OCI-LY1 (cell line): ENCODE results near the gene CDH26.

Experiments used
- H2AFZ ChIP-seq: fragments of 200-600 bp; sonication (generic), shearing (Covaris generic); 2 replicates; pipeline ENCODE4 v1.6.0; 2014; ENCODE audit warnings: antibody characterized with exemption, mild to moderate bottlenecking, low read length
- H3F3A ChIP-seq: fragments of 200-600 bp; sonication (generic), shearing (Covaris generic); 2 replicates; pipeline ENCODE4 v1.6.0; 2014; ENCODE audit warnings: mild to moderate bottlenecking, antibody characterized with exemption, low read length, moderate library complexity; ENCODE audit not compliant: insufficient read depth
- H3K27ac ChIP-seq: fragments of 200-600 bp; sonication (generic); 2 replicates; pipeline ENCODE4 v1.5.1; 2014; ENCODE audit warnings: low read length, mixed run types, mild to moderate bottlenecking, low read depth; ENCODE audit not compliant: poor library complexity, severe bottlenecking
- H3K27me3 ChIP-seq: fragments of 200-600 bp; sonication (generic); 2 replicates; pipeline ENCODE4 v1.6.0; 2014; ENCODE audit warnings: antibody characterized with exemption, mild to moderate bottlenecking, low read length, moderate library complexity; ENCODE audit not compliant: insufficient read depth
- H3K36me3 ChIP-seq: fragments of 200-600 bp; sonication (generic); 2 replicates; pipeline ENCODE4 v1.6.1; 2014; ENCODE audit warnings: mild to moderate bottlenecking, antibody characterized with exemption, low read length, moderate library complexity, mixed read lengths; ENCODE audit not compliant: insufficient read depth
- H3K4me1 ChIP-seq: fragments of 200-600 bp; sonication (generic); 2 replicates; pipeline ENCODE4 v1.5.1; 2014; ENCODE audit warnings: mild to moderate bottlenecking, low read length, moderate library complexity; ENCODE audit not compliant: insufficient read depth, severe bottlenecking
- H3K4me2 ChIP-seq: fragments of 200-600 bp; sonication (generic), shearing (Covaris generic); 2 replicates; pipeline ENCODE4 v1.6.1; 2014; ENCODE audit warnings: low read length
- H3K4me3 ChIP-seq: fragments of 200-600 bp; sonication (generic); 2 replicates; pipeline ENCODE4 v1.5.1; 2014; ENCODE audit warnings: low read length, low read depth, mild to moderate bottlenecking, mixed read lengths; ENCODE audit not compliant: poor library complexity, severe bottlenecking
- H3K79me2 ChIP-seq: fragments of 200-600 bp; shearing (Covaris generic); 2 replicates; pipeline ENCODE4 v1.6.1; 2016; ENCODE audit warnings: mixed run types, low read length, mixed read lengths; ENCODE audit not compliant: insufficient read depth
- H3K9ac ChIP-seq: fragments of 200-600 bp; sonication (generic), shearing (Covaris generic); 2 replicates; pipeline ENCODE4 v1.6.1; 2014; ENCODE audit warnings: mild to moderate bottlenecking, low read length, mixed read lengths
- H3K9me2 ChIP-seq: fragments of 200-600 bp; sonication (generic), shearing (Covaris generic); 2 replicates; pipeline ENCODE4 v1.6.1; 2014; ENCODE audit warnings: low read depth, mild to moderate bottlenecking, low read length, mixed read lengths
- H3K9me3 ChIP-seq: fragments of 200-600 bp; shearing (Covaris generic); 2 replicates; pipeline ENCODE4 v1.6.1; 2014; ENCODE audit warnings: low read length, mixed read lengths
- H4K20me1 ChIP-seq: fragments of 200-600 bp; sonication (generic), shearing (Covaris generic); 2 replicates; pipeline ENCODE4 v1.6.0; 2016; ENCODE audit warnings: mild to moderate bottlenecking, low read length; ENCODE audit not compliant: insufficient read depth
- CTCF ChIP-seq: fragments of 200-600 bp; sonication (generic), shearing (Covaris generic); IDR thresholded peaks from 2 replicates; pipeline ENCODE4 v1.5.1; 2017; ENCODE audit warnings: mild to moderate bottlenecking, antibody characterized with exemption, low read length, moderate library complexity, mixed read lengths
- EZH2 ChIP-seq: fragments of 200-600 bp; sonication (generic), shearing (Covaris generic); IDR thresholded peaks from 2 replicates; pipeline ENCODE4 v1.8.0; 2017; ENCODE audit warnings: borderline replicate concordance, mixed run types, mild to moderate bottlenecking, antibody characterized with exemption, low read length, moderate library complexity, mixed read lengths

The CDH26 gene

DNA sequence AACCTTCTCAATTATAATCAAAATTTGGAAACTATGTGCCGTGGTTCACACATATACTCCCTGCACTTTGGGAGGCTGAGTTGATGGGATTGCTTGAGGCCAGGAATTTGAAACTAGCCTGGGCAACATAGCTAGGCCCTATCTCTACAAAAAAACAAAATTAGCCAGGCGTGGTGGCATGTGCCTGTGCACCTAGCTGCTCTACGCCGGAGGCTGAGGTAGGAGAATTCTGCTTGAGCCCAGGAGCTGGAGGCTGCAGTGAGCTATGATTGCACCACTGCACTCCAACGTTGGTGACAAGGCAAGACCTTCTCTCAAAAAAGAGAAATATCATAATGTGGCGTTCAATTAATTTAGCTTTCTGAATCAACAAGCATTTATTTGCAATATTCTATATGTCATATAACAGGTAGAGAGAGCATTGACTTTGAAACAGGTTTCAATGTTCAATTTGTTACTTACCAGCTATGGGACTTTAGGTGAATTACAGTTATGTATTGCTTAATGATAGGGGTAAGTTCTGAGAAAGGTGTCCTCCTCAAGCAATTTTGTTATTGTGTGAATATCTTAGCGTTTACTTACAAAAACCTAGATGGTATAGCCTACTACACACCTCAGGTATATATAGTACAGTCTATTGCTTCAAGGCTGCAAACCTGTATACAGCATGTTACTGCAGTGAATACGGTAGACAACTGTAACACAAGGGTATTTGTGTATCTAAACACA lies 22.6 kb upstream of the CDH26 start:
- Histone ChIP-seq H3K9me2 (no peaks in the 10 kb centered on the region), H3K27ac (no peak overlapping the region), H3K4me1 (peaks cover 23% of the 10 kb centered on the region), H3K79me2 (no peaks in the 10 kb centered on the region), H4K20me1 (no peaks in the 10 kb centered on the region), H3K9me3 (no peaks in the 10 kb centered on the region), H3K9ac (no peak overlapping the region), H3F3A (no peaks in the 10 kb centered on the region), H2AFZ (no peak overlapping the region), H3K4me3 (no peak overlapping the region), H3K4me2 (no peak overlapping the region), H3K27me3 (no peaks in the 10 kb centered on the region), H3K36me3 (no peaks in the 10 kb centered on the region)
- TF ChIP-seq EZH2 (no peak), CTCF (no peak)

DNA sequence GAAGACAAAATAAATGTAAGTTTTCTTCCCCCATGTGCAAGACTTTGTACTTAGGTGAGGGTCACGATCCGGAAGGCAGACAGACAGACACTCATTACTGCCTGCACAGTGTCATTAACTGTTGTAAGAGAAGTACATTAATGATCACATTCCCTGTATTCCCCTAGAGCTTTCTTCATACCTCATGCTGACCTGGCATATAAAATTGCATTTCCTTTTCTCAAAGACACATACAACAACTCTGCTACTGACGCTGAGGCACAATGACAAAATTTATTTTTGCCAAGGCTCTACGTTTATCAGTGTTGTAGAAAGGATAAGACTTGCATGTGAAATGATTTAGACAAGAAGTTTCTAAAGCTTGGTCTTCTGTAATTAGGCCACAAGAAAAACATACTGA lies 21.8 kb upstream of the CDH26 start:
- Histone ChIP-seq H3K9ac (no peak overlapping the region), H3K4me1 (peaks cover 29% of the 10 kb centered on the region), H3K4me2 (no peak overlapping the region), H3K36me3 (no peaks in the 10 kb centered on the region), H3F3A (no peaks in the 10 kb centered on the region), H3K79me2 (no peaks in the 10 kb centered on the region), H3K4me3 (no peak overlapping the region), H2AFZ (no peak overlapping the region), H3K27me3 (no peaks in the 10 kb centered on the region), H4K20me1 (no peaks in the 10 kb centered on the region), H3K9me2 (no peaks in the 10 kb centered on the region), H3K9me3 (no peaks in the 10 kb centered on the region), H3K27ac (no peak overlapping the region)
- TF ChIP-seq EZH2 (no peak), CTCF (no peak)

DNA sequence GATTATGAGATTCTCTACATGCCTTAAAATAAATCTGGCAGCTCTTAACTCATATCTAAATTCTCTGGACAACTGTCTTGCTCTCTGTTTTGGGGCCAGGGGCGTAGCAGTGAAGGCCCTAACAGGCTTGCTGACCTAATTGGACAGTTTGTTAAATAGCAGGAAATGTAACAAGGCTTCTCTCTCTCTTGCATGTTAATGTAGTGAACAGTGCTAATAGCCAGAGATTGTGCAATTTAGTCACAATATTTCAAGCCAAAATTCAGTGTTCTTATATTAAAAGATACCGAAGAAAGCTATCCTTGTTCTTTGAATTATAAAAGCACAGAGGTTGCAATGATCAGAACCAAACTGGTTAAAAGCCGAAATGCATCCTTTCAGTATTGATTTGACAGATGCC lies 21.1 kb upstream of the CDH26 start:
- Histone ChIP-seq H3K4me2 (no peak overlapping the region), H3K27ac (no peak overlapping the region)
- TF ChIP-seq EZH2 (no peak), CTCF (no peak)

More for the DNA sequence above, 21.1 kb upstream of the CDH26 start:
- Histone ChIP-seq H3K4me1 (peaks cover 35% of the 10 kb centered on the region), H2AFZ (no peak overlapping the region), H3K27me3 (no peaks in the 10 kb centered on the region), H3K4me3 (no peak overlapping the region), H3K9me3 (no peaks in the 10 kb centered on the region), H3F3A (no peaks in the 10 kb centered on the region), H4K20me1 (no peaks in the 10 kb centered on the region), H3K36me3 (no peaks in the 10 kb centered on the region; the same call in 1 of the 2 replicates), H3K79me2 (no peaks in the 10 kb centered on the region), H3K9ac (no peak overlapping the region), H3K9me2 (no peaks in the 10 kb centered on the region)
